OCI-LY3 (cell line): ENCODE data around the gene KIF3A.

Experiments used
- EZH2phosphoT487 ChIP-seq: fragments of 200-600 bp; shearing (Covaris generic); IDR thresholded peaks from 2 replicates; pipeline ENCODE4 v1.6.1; 2018; ENCODE audit warnings: antibody characterized with exemption, mixed run types, low read depth
- TF ChIP-seq, protein P1 (sequence below): fragments of 200-600, 300-600 bp; sonication (generic); IDR thresholded peaks from 2 replicates; pipeline ENCODE4 v1.5.1; 2014; ENCODE audit warnings: antibody characterized with exemption, low read length, low read depth

GRCh38 chr5:132780577-132780976 lies 43.2 kb upstream of the KIF3A start:
- TF ChIP-seq, protein P1, sequence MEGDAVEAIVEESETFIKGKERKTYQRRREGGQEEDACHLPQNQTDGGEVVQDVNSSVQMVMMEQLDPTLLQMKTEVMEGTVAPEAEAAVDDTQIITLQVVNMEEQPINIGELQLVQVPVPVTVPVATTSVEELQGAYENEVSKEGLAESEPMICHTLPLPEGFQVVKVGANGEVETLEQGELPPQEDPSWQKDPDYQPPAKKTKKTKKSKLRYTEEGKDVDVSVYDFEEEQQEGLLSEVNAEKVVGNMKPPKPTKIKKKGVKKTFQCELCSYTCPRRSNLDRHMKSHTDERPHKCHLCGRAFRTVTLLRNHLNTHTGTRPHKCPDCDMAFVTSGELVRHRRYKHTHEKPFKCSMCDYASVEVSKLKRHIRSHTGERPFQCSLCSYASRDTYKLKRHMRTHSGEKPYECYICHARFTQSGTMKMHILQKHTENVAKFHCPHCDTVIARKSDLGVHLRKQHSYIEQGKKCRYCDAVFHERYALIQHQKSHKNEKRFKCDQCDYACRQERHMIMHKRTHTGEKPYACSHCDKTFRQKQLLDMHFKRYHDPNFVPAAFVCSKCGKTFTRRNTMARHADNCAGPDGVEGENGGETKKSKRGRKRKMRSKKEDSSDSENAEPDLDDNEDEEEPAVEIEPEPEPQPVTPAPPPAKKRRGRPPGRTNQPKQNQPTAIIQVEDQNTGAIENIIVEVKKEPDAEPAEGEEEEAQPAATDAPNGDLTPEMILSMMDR: no peak
- no peak for TF ChIP-seq EZH2phosphoT487
